Tibial artery (tissue), 4 donors: ENCODE results near the gene ZP2.

Source experiments
- DNase-seq, 2 donors: peaks; one replicate each; pipeline ENCODE4 v3.0.0-alpha.2; 2019
- H3K27ac ChIP-seq, 2 donors: fragments of 200-600 bp; sonication (generic) in 1 of 2; 1 replicate in 1 of 2; 2 replicates in 1 of 2; pipeline ENCODE4 v1.5.1; 2018 to 2019; ENCODE audit warnings: mild to moderate bottlenecking in 1 of 2
- H3K27me3 ChIP-seq, 2 donors: fragments of 200-600 bp; sonication (generic) in 1 of 2; one replicate each; pipeline versions ENCODE4 v1.5.1 to v1.6.0; 2016 to 2019
- H3K36me3 ChIP-seq, 3 donors: fragments of 200-600 bp; sonication (generic) in 2 of 3; one replicate each; pipeline ENCODE4 v1.5.1; 2016 to 2019; ENCODE audit warnings: mild to moderate bottlenecking in 2 of 3
- H3K4me1 ChIP-seq, 4 donors: fragments of 200-600 bp; sonication (generic) in 2 of 4; 1 replicate in 3 of 4; 2 replicates in 1 of 4; pipeline ENCODE4 v1.5.1; 2016 to 2019
- H3K4me3 ChIP-seq, 2 donors: fragments of 200-600 bp; sonication (generic) in 1 of 2; 1 replicate in 1 of 2; 2 replicates in 1 of 2; pipeline ENCODE4 v1.5.1; 2018 to 2019; ENCODE audit warnings: mild to moderate bottlenecking in 2 of 2
- H3K9me3 ChIP-seq, 3 donors: fragments of 200-600 bp; sonication (generic) in 1 of 3; one replicate each; pipeline ENCODE4 v1.5.1; 2016 to 2019
- CTCF ChIP-seq, 2 experiments: fragments of 200-600 bp in 1 of 2; fragments of 450-650 bp in 1 of 2; IDR thresholded peaks; one replicate each; pipeline ENCODE4 v1.5.1; 2017 to 2019; ENCODE audit warnings: antibody characterized with exemption in 2 of 2, mild to moderate bottlenecking in 1 of 2, moderate library complexity in 1 of 2
- intact Hi-C: fragments of 100-400 bp; cut with DNase I; formaldehyde crosslinking; loops from one replicate; pipeline ENCODE4 v1.15.0; 2023; ENCODE audit warnings: low total_unique reads

The ZP2 gene

GRCh38 chr16:21192991-21193390 lies 18.4 kb downstream of the ZP2 start:
- intact Hi-C loops, result no loop called here
- H3K27ac ChIP-seq, result no peak overlapping the region
- no peaks in the 10 kb centered on the region for H3K36me3 ChIP-seq
- H3K9me3 ChIP-seq, result no peaks in the 10 kb centered on the region
- H3K4me3 ChIP-seq, result no peak overlapping the region
- no peak for TF ChIP-seq CTCF (IDR thresholded peaks at IDR 0.05)
- peaks cover 0 to 3% of the 10 kb centered on the region in 2 donors for H3K27me3 ChIP-seq
- no peak for DNase-seq
- peaks cover 0 to 6% (median 5%) of the 10 kb centered on the region in 4 donors for H3K4me1 ChIP-seq

GRCh38 chr16:21190599-21190998 lies 20.8 kb downstream of the ZP2 start:
- peaks cover 0 to 6% (median 5%) of the 10 kb centered on the region in 4 donors for H3K4me1 ChIP-seq
- H3K4me3 ChIP-seq, result no peak overlapping the region
- intact Hi-C loops, result no loop called here
- DNase-seq, result no peak
- H3K27me3 ChIP-seq, result no peaks in the 10 kb centered on the region
- no peaks in the 10 kb centered on the region for H3K9me3 ChIP-seq
- H3K36me3 ChIP-seq, result no peaks in the 10 kb centered on the region
- no peak overlapping the region for H3K27ac ChIP-seq
- TF ChIP-seq CTCF (IDR thresholded peaks at IDR 0.05), result no peak

- no peaks in the 10 kb centered on the region for H3K27me3 ChIP-seq
- peaks cover 0 to 6% (median 5%) of the 10 kb centered on the region in 4 donors for H3K4me1 ChIP-seq
- H3K36me3 ChIP-seq, result no peaks in the 10 kb centered on the region
- H3K9me3 ChIP-seq, result no peaks in the 10 kb centered on the region
- intact Hi-C loops, result no loop called here
- no peak for DNase-seq
- H3K4me3 ChIP-seq, result no peak overlapping the region
- TF ChIP-seq CTCF (IDR thresholded peaks at IDR 0.05), result no peak
- H3K27ac ChIP-seq, result no peak overlapping the region
Measured at GRCh38 chr16:21190013-21190412, 21.4 kb downstream of the ZP2 start.

GRCh38 chr16:21189311-21189710 lies 22.1 kb downstream of the ZP2 start:
- Histone ChIP-seq H3K4me1 (peaks cover 0 to 6% (median 5%) of the 10 kb centered on the region in 4 donors), H3K27ac (no peak overlapping the region), H3K9me3 (no peaks in the 10 kb centered on the region), H3K4me3 (no peak overlapping the region), H3K36me3 (no peaks in the 10 kb centered on the region), H3K27me3 (no peaks in the 10 kb centered on the region)
- intact Hi-C loops, result loop anchor here (2.0 kb wide), 1 partner anchor 111 kb away; no protein-coding TSS in a partner anchor
- TF ChIP-seq CTCF (IDR thresholded peaks at IDR 0.05), result no peak
- DNase-seq, result no peak

- DNase-seq, result no peak
- peaks cover 0 to 6% (median 5%) of the 10 kb centered on the region in 4 donors for H3K4me1 ChIP-seq
- no peak for TF ChIP-seq CTCF (IDR thresholded peaks at IDR 0.05)
- intact Hi-C loops, result no loop called here
- H3K4me3 ChIP-seq, result no peak overlapping the region
- H3K27me3 ChIP-seq, result no peaks in the 10 kb centered on the region
- no peaks in the 10 kb centered on the region for H3K9me3 ChIP-seq
- H3K36me3 ChIP-seq, result peaks cover 9 to 15% (median 13%) of the 10 kb centered on the region in 3 donors
- no peak overlapping the region for H3K27ac ChIP-seq
Measured at GRCh38 chr16:21186326-21186691, 25.1 kb downstream of the ZP2 start.
